Transverse colon (tissue), 4 donors: ENCODE results near the gene LRRC75B. TPM values are rescaled to one million over a fixed set of nuclear protein-coding genes. Genes with fewer than 3 reads are reported as not detected.

Experiments
- DNase-seq: peaks from one replicate; pipeline ENCODE4 v3.0.0-alpha.2; 2019
- H3K27ac ChIP-seq, 4 donors: fragments of 200-600 bp; sonication (generic); 2 replicates each; pipeline ENCODE4 v1.5.1; 2016 to 2018; ENCODE audit warnings: inconsistent platforms in 4 of 4
- H3K27me3 ChIP-seq: fragments of 200-600 bp; sonication (generic); 2 replicates; pipeline ENCODE4 v1.5.1; 2017; ENCODE audit warnings: inconsistent platforms
- H3K36me3 ChIP-seq, 4 donors: fragments of 200-600 bp; sonication (generic); 2 replicates each; pipeline ENCODE4 v1.5.1; 2017 to 2019; ENCODE audit warnings: inconsistent platforms in 4 of 4
- H3K4me1 ChIP-seq, 4 donors: fragments of 200-600 bp; sonication (generic); 2 replicates each; pipeline ENCODE4 v1.5.1; 2017 to 2020; ENCODE audit warnings: inconsistent platforms in 4 of 4
- H3K4me3 ChIP-seq, 4 donors: fragments of 200-600 bp; sonication (generic); 1 replicate in 1 of 4; 2 replicates in 3 of 4; pipeline versions ENCODE4 v1.5.1 to v1.6.1; 2017 to 2019; ENCODE audit warnings: inconsistent platforms in 4 of 4
- H3K9me3 ChIP-seq, 2 donors: fragments of 200-600 bp; sonication (generic); 2 replicates each; pipeline ENCODE4 v1.5.1; 2017 to 2019; ENCODE audit warnings: inconsistent platforms in 2 of 2
- EP300 ChIP-seq: sonication (generic); formaldehyde crosslinking; IDR thresholded peaks from one replicate; pipeline ENCODE4 v1.6.1; 2017; ENCODE audit warnings: antibody characterized with exemption, low read depth
- POLR2A ChIP-seq: fragments of 450-650 bp; IDR thresholded peaks from one replicate; pipeline ENCODE4 v1.6.1; 2016; ENCODE audit warnings: antibody characterized with exemption, mild to moderate bottlenecking, moderate library complexity
- POLR2AphosphoS5 ChIP-seq, 3 donors: sonication (generic); formaldehyde crosslinking; IDR thresholded peaks; one replicate each; pipeline ENCODE4 v1.6.1; 2016; ENCODE audit warnings: antibody characterized with exemption in 3 of 3
- WGBS, 2 donors: methylation state at CpG; one replicate each; pipeline ENCODE4 v1.1.5; 2018; ENCODE audit warnings: low coverage in 1 of 2; 5-methylcytosine and 5-hydroxymethylcytosine counted together
- in situ Hi-C, 4 donors: fragments of 200-750 bp; cut with MboI; loops; one replicate each; pipeline versions ENCODE4 v1.15.0 to v1.15.1; 2017; ENCODE audit warnings: low sequenced_read_pairs in 3 of 4, low pct_ligation_motif_present in 1 of 4, low pct_unique_long_range_greater_than_20kb in 1 of 4
- intact Hi-C: fragments of 100-400 bp; cut with DNase I; formaldehyde crosslinking; loops from one replicate; pipeline ENCODE4 v1.15.1; 2023; ENCODE audit warnings: low total_unique reads
- total RNA-seq, 4 donors: library from RNA; depleted of rRNA; stranded (reverse); fragments of >200 nt; gene quantifications; one replicate each; pipeline ENCODE4 v1.1.0, GENCODE V29; 2016
- TF ChIP-seq, protein P1 (sequence below), 5 experiments: fragments of 200-600 bp in 3 of 5; fragments of 450-650 bp in 2 of 5; sonication (generic) in 3 of 5; IDR thresholded peaks; 1 replicate in 2 of 5; 2 replicates in 3 of 5; pipeline ENCODE4 v1.5.1; 2016 to 2017; ENCODE audit warnings: antibody characterized with exemption in 5 of 5, inconsistent platforms in 3 of 5, mild to moderate bottlenecking in 2 of 5, moderate library complexity in 1 of 5

The LRRC75B gene
- total RNA-seq, 4 donors from 2014 or later, result 13.3 to 20.6 (median 16.6) TPM

DNA sequence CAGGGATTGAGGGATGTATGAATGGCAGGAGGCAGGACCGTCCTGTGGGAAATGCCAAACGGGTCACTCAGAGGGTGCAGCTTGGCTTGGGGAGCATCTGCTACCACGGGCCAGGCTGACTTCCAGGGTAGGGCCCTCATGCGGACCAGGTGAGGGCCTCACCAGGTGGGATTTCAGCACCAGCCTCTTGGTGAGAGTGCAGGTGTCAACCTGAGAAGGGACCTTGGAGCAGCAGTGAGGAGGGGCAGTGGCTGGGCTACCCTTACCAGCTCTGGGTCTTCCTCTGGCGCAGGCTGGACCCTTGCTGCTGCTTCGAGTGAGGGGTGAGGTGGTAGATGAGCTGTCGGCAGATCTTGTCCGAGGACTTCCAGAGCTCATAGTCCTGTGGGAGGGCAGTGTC is 4.9 kb downstream of the LRRC75B start:
- no peaks in the 10 kb centered on the region for H3K27me3 ChIP-seq
- no peak overlapping the region for H3K27ac ChIP-seq
- H3K4me3 ChIP-seq, result no peak overlapping the region
- no peaks in the 10 kb centered on the region for H3K9me3 ChIP-seq
- WGBS, 2 donors, result 83% methylated on average over 8 of the region's 8 CpGs; no CpG with 5 or more reads in 1 of the 2 donors
- no peak for DNase-seq
- H3K36me3 ChIP-seq, result no peaks in the 10 kb centered on the region
- in situ Hi-C loops (no loop called here), intact Hi-C loops (no loop called here)
- H3K4me1 ChIP-seq, result peaks cover 5 to 16% (median 15%) of the 10 kb centered on the region in 4 donors
- TF ChIP-seq EP300 (no peak), POLR2AphosphoS5 (IDR thresholded peaks at IDR 0.05) (no peak), POLR2A (no peak)
- TF ChIP-seq, protein P1, sequence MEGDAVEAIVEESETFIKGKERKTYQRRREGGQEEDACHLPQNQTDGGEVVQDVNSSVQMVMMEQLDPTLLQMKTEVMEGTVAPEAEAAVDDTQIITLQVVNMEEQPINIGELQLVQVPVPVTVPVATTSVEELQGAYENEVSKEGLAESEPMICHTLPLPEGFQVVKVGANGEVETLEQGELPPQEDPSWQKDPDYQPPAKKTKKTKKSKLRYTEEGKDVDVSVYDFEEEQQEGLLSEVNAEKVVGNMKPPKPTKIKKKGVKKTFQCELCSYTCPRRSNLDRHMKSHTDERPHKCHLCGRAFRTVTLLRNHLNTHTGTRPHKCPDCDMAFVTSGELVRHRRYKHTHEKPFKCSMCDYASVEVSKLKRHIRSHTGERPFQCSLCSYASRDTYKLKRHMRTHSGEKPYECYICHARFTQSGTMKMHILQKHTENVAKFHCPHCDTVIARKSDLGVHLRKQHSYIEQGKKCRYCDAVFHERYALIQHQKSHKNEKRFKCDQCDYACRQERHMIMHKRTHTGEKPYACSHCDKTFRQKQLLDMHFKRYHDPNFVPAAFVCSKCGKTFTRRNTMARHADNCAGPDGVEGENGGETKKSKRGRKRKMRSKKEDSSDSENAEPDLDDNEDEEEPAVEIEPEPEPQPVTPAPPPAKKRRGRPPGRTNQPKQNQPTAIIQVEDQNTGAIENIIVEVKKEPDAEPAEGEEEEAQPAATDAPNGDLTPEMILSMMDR (IDR thresholded peaks at IDR 0.05), result no peak

DNA sequence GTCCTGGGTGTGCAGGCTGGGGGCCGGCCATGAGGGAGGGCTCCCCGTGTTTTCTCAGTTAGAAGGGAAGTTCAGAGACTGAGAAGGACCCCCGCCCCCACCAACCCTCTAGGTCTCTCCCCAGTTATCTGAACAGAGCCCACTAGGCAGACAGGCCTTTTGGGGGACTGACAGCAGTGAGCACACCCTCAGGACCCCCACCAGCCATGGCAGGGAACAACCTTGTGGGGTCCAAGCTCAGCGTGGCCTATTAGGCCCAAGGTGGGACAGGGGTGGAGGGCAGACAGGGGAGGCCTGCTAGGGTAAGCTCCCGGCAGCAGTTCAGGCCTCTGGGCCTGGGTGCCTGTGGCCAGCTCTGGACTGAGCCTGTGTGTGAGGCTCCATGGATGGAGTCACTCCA is 5.6 kb downstream of the LRRC75B start:
- intact Hi-C loops, result no loop called here
- H3K9me3 ChIP-seq, result no peaks in the 10 kb centered on the region
- no peak overlapping the region for H3K27ac ChIP-seq
- WGBS, 2 donors, result 90% methylated on average over 4 of the region's 5 CpGs; no CpG with 5 or more reads in 1 of the 2 donors
- DNase-seq, result no peak
- H3K27me3 ChIP-seq, result no peaks in the 10 kb centered on the region
- TF ChIP-seq POLR2AphosphoS5 (IDR thresholded peaks at IDR 0.05) (no peak), EP300 (no peak), POLR2A (no peak)
- TF ChIP-seq, protein P1 (IDR thresholded peaks at IDR 0.05), result no peak
- in situ Hi-C loops, result no loop called here
- H3K4me1 ChIP-seq, result peaks cover 5 to 16% (median 12%) of the 10 kb centered on the region in 4 donors
- H3K36me3 ChIP-seq, result no peaks in the 10 kb centered on the region
- H3K4me3 ChIP-seq, result no peak overlapping the region

DNA sequence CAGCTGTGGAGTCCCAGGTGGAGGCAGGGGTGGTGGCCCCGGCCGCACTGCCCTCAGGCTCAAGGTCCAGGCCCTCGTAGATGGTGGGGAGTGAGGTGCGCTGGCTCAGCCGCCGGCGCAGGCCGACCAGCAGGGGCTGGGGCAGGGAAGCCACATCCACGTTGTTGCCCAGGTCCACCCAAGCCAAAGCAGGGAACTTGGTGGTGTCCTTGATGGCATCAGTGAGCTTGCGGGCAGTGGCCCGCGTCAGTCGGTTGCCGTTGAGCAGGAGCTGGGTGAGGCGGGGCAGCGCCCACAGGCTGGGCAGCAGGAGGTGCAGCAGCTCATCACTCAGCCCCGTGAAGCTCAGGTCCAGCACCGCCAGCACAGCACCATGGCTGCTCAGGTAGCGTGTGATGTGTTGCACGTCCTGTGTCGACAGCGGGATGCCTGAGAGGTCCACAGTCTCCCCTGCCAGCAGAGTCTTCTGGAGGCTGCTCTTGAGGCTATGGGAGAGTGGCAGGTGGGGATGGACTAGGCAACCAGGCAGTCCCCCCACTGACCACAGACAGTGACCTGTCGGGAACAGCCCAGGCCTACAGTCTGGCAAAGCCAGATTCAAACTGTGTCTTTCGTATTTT is 6.8 kb downstream of the LRRC75B start:
- intact Hi-C loops (no loop called here), in situ Hi-C loops (no loop called here)
- Histone ChIP-seq H3K9me3 (no peaks in the 10 kb centered on the region), H3K36me3 (no peaks in the 10 kb centered on the region), H3K27me3 (no peaks in the 10 kb centered on the region), H3K4me1 (peaks cover 5 to 16% (median 11%) of the 10 kb centered on the region in 4 donors), H3K27ac (no peak overlapping the region), H3K4me3 (no peak overlapping the region)
- TF ChIP-seq POLR2AphosphoS5 (IDR thresholded peaks at IDR 0.05) (no peak), POLR2A (no peak), EP300 (no peak)
- TF ChIP-seq, protein P1 (IDR thresholded peaks at IDR 0.05), result no peak
- WGBS, 2 donors, result 93% methylated on average over 24 of the region's 24 CpGs; no CpG with 5 or more reads in 1 of the 2 donors
- DNase-seq, result no peak

DNA sequence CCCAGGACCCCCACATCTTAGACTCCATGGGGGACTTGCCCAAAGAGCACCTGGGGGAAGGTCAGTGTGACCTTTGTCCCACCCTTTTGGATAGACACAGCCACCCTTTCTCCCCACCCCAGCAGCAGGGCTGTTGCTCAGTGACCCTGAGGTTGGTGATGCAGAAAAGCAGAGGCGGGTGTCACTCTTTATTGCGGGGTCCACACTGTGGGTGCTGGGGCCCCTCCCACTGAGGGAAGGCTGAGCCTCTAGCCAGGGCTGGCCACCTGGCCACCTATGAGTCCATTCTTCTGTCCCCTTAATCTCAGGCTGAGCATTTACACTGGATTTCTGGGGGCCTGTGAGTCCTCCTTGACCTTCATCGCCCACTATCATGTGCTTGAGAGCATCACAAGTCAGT is 7.4 kb downstream of the LRRC75B start:
- H3K4me3 ChIP-seq, result no peak overlapping the region
- no peaks in the 10 kb centered on the region for H3K36me3 ChIP-seq
- no peak for DNase-seq
- H3K4me1 ChIP-seq, result peaks cover 5 to 22% (median 13%) of the 10 kb centered on the region in 4 donors
- no peak overlapping the region for H3K27ac ChIP-seq
- 89% methylated on average over 3 of the region's 3 CpGs; no CpG with 5 or more reads in 1 of the 2 donors for WGBS, 2 donors
- H3K27me3 ChIP-seq, result no peaks in the 10 kb centered on the region
- in situ Hi-C loops, result no loop called here
- TF ChIP-seq EP300, result no peak
- TF ChIP-seq POLR2AphosphoS5 (IDR thresholded peaks at IDR 0.05), result no peak
- TF ChIP-seq POLR2A, result no peak
- TF ChIP-seq, protein P1 (IDR thresholded peaks at IDR 0.05), result no peak
- H3K9me3 ChIP-seq, result no peaks in the 10 kb centered on the region
- intact Hi-C loops, result no loop called here
